Activated T-helper 2 cell treated with anti-CD3 and anti-CD28 coated beads, Interferon-gamma antibody, Interleukin-2, Interleukin-4, amounts not matched to agents 10 μg/mL and 5 μg/mL and 100 μg/mL, durations not matched to agents 14 hours and 24 hours and 36 hours (primary cell): ENCODE data around the gene MRPL42. TPM values are rescaled to one million over a fixed set of nuclear protein-coding genes. Genes with fewer than 3 reads are reported as not detected.
A peak's percentile ranks its signal among the peaks of the same experiment; 100 is the strongest.

ENCODE experiments used
- DNase-seq: peaks from one replicate; pipeline ENCODE4 v3.0.0; 2021; ENCODE audit warnings: low spot score
- H3K27ac Mint-ChIP-seq: one replicate; pipeline ENCODE4 v1.8.0; 2021; ENCODE audit warnings: mixed read lengths
- H3K27me3 Mint-ChIP-seq: one replicate; pipeline ENCODE4 v1.8.0; 2021; ENCODE audit warnings: low read depth, mixed read lengths
- H3K36me3 Mint-ChIP-seq: one replicate; pipeline ENCODE4 v1.8.0; 2021; ENCODE audit warnings: low read depth, mixed read lengths
- H3K4me1 Mint-ChIP-seq: one replicate; pipeline ENCODE4 v1.8.0; 2021; ENCODE audit warnings: low read depth, mixed read lengths
- H3K4me3 Mint-ChIP-seq: one replicate; pipeline ENCODE4 v1.8.0; 2021; ENCODE audit warnings: low read depth, mild to moderate bottlenecking, moderate library complexity, mixed read lengths
- H3K9me3 Mint-ChIP-seq: one replicate; pipeline ENCODE4 v1.8.0; 2021; ENCODE audit warnings: mixed read lengths
- intact Hi-C: fragments of 100-400 bp; cut with micrococcal nuclease; formaldehyde crosslinking; loops from one replicate; pipeline ENCODE4 v1.15.1; 2023
- total RNA-seq: library from RNA; stranded (reverse); gene quantifications from 2 replicates; pipeline ENCODE4 v1.2.3, GENCODE V29; 2022

MRPL42 gene
- total RNA-seq, 1 donor from 2014 or later = 80.5 TPM

GRCh38 chr12:93434256-93434865 lies 33.0 kb upstream of the MRPL42 start:
- Mint-ChIP-seq H3K4me1 (peaks cover 46% of the 10 kb centered on the region), H3K36me3 (peaks cover 17% of the 10 kb centered on the region), H3K27me3 (no peaks in the 10 kb centered on the region), H3K27ac (no peak overlapping the region), H3K9me3 (no peaks in the 10 kb centered on the region), H3K4me3 (no peak overlapping the region)
- DNase-seq = no peak
- intact Hi-C loops = loop anchor here (10.0 kb wide), 2 partner anchors 350 to 1780 kb away; partner anchors contain the start of genes FGD6 and VEZT

DNA sequence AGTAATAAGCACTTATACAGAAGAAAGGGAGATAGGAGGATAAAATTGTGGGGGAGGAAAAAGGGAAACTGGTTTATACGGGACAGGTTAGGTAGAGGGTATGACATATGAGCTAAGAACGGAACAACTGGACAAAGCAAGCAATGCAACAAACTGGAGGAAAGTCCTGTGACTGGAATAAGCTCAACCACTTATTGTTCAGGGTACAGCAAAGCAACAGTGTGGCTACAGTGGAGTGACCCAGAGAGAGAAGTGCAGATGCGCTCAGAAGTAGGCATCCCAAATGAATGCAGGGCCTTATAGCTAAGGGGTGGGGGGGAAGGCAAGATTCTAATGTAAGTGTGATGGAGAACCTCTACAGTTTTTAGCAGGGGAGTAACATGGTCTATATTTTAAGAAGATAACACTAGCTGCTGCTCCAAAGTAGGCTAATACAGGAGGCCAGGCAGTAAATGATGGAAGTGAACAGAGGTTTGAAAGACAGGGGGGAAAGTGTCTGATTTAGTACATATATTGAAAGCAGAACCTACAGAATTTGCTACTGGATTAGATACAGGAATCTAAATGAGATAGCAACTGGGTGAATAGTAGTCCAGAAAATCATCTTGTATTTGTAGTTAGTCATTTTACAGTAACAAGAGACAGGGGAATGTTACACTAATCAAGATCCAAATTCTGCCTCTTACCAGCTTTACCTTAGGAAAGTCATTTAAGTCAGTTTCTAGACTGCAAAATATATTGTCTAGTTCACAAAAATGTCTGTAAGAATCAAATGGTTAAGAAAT lies 28.9 kb upstream of the MRPL42 start:
- Mint-ChIP-seq H3K4me1 (peaks cover 52% of the 10 kb centered on the region), H3K36me3 (peaks cover 16% of the 10 kb centered on the region), H3K27me3 (no peaks in the 10 kb centered on the region), H3K4me3 (peak overlapping the region; percentile 5), H3K27ac (no peak overlapping the region), H3K9me3 (no peaks in the 10 kb centered on the region)
- intact Hi-C loops = loop anchor here (10.0 kb wide), 2 partner anchors 346 to 1776 kb away; partner anchors contain the start of genes FGD6 and VEZT
- no peak for DNase-seq

GRCh38 chr12:93440043-93440835 lies 27.1 kb upstream of the MRPL42 start:
- peak overlapping the region; percentile 94 for H3K27ac Mint-ChIP-seq
- H3K4me1 Mint-ChIP-seq = peaks cover 46% of the 10 kb centered on the region

DNA sequence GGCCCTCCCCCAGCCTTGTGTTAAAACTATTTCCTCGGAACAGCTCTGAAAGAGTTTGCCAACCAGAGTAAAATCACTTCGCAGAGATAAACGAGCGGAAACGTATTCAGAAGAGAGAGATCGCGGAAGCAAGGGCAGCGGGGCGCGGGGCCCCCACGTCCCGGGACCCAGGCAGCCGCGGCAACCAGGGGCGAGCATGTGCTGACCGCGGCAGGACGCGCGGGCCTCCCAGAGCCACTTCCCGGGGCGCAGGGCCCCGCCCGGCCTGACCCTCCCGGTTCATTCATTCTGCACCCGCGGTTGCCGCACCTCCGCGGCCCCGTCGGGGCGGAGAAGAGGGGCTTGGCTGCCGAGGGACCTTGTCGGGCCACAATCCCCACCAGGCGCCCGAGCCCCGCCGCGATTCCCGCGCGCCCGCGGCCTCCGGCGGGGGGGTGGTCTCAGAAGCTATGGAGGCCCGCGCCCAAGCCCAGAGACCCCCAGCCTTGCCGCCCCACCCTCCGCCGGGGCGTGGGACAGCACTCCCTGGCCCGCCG lies 26.2 kb upstream of the MRPL42 start:
- H3K4me1 Mint-ChIP-seq = peaks cover 45% of the 10 kb centered on the region
- intact Hi-C loops = loop anchor here (2.0 to 10.0 kb wide), 5 partner anchors 20 to 514 kb away; partner anchors contain the start of genes CRADD, EEA1 and SOCS2

More at GRCh38 chr12:93440043-93440835, 27.1 kb upstream of the MRPL42 start:
- no peak for DNase-seq
- Mint-ChIP-seq H3K4me3 (peak overlapping the region; percentile 98), H3K36me3 (peaks cover 16% of the 10 kb centered on the region), H3K27me3 (no peaks in the 10 kb centered on the region), H3K9me3 (no peaks in the 10 kb centered on the region)
- intact Hi-C loops = loop anchor here (2.0 to 10.0 kb wide), 5 partner anchors 19 to 513 kb away; partner anchors contain the start of genes CRADD, EEA1 and SOCS2

DNA sequence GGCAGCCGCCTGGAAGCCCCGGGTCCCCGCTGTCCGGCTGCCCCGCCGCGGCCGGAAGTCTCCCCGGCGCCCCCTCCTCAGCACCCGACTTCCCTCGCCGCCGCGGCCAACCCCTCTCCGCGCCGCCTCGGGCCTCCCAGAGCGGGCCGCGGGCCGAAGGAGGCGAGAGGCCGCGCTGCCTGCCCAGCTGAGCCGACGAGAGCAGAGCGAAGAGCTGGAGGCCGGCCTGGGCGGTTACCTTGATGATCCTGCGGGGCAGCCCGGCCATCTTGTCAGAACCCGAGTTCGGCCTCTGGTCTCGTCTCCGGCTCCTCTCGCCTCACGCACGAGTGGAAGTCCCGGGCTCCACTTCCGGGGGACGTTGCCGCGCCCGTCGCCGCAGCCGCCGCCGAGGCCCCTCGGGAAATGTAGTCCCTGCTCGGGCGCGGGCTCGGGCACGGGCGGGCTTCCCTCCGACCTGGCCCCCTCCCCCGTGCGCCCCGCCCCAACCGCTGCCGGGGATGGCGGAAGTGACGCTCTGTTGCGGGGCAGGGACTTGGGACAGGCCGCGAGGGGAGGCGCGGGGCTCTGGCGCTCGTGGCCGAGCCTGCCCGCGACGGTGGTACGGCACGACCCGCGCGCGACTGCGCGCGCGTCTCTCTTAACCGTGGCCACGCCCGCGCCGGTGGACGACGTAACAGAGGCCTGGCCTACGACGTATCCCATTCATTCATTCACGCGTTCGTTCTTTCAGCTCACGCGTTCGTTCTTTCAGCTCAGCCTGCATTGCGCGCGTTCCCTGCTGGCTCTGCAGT lies 25.5 kb upstream of the MRPL42 start, which contains the start of gene UBE2N:
Gene UBE2N (minus strand): TSS at position 331 of the 794 bp plus-strand sequence. CDS start 63 bp downstream, at position 268.
- Mint-ChIP-seq H3K27ac (peak within 1 kb of the TSS; percentile 95), H3K4me3 (peak within 1 kb of the TSS; percentile 98), H3K36me3 (peaks cover 13% of the 10 kb centered on the region), H3K27me3 (no peaks in the 10 kb centered on the region), H3K4me1 (peaks cover 38% of the 10 kb centered on the region), H3K9me3 (no peaks in the 10 kb centered on the region)
- DNase-seq = peak; percentile 94
- intact Hi-C loops = loop anchor here (1.0 to 10.0 kb wide), 6 partner anchors 21 to 515 kb away; partner anchors contain the start of genes CRADD, EEA1, MRPL42 and SOCS2

More for the DNA sequence above, 26.2 kb upstream of the MRPL42 start:
- Mint-ChIP-seq H3K36me3 (peaks cover 14% of the 10 kb centered on the region), H3K9me3 (no peaks in the 10 kb centered on the region), H3K27me3 (no peaks in the 10 kb centered on the region), H3K27ac (peak overlapping the region; percentile 94), H3K4me3 (peak overlapping the region; percentile 98)
- DNase-seq = peak; percentile 41

DNA sequence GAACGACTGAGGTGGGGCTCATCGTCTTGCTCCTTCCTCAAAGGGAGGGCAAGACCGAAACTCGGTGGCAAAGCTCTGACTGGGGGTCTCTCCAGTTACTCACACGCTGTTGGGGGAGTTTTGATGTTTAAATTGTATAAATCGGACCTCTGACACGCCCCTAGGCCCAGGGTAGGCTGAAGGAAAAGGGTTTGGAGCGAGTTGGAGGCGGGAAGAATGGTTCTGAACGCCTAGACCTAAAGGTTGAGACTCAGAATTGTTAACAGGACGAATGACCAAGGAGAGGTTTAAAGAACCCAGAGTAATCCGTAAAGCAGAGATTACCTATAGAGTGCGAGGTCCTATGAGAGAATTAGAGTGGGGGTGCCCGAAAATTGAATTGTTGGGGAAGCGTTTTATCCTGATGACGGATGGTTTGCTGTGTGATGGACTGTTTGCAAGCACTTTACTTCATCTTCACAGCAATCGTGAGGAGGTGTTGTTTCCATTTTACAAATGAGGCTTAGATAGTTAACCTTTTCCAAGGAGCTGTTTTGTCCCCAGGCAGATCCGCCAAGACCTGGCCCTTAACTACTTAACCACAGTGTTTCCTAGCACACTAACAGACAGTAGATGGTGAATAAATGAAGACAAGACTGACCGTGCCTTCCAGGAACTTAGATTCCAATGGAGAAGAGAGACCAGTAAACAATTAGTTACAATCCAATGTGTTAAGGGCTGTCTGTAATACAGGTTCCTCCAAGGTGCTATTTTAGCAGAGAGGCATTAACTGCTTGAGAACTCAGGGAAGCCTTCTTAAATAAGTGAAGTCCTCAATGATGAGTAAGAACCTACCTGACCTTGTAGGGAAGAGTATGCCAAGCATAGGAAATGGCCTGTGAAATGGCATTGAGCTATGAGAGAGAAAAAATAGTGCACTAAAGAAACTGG lies 24.6 kb upstream of the MRPL42 start:
- Mint-ChIP-seq H3K9me3 (no peaks in the 10 kb centered on the region), H3K4me3 (peak overlapping the region; percentile 93), H3K4me1 (peaks cover 37% of the 10 kb centered on the region), H3K36me3 (peaks cover 10% of the 10 kb centered on the region), H3K27ac (peak overlapping the region; percentile 95), H3K27me3 (no peaks in the 10 kb centered on the region)
- DNase-seq = no peak
- intact Hi-C loops = loop anchor here (1.0 to 10.0 kb wide), 4 partner anchors 25 to 515 kb away; partner anchors contain the start of genes CRADD, EEA1, MRPL42 and SOCS2

DNA sequence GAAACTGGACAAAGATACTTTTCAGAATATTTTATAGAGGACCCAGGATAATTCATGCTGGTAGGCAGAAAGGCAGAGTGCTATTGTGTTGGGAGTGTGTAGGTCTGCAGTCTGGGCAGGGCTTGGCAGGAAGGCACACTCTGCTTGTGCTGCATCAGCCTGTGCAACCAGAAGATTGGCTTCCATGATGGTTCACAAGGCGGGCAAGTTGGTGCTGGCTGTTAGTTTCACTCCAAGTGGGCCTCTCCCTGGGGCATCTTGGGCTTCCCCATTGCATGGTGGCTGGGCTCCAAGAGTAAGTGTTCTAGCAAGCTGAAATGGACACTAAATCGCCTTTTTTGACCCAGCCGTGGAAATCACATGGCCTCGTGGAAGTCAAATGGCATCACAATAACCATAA lies 23.7 kb upstream of the MRPL42 start:
- Mint-ChIP-seq H3K9me3 (no peaks in the 10 kb centered on the region), H3K4me1 (peaks cover 32% of the 10 kb centered on the region), H3K27ac (no peak overlapping the region), H3K36me3 (peaks cover 10% of the 10 kb centered on the region), H3K4me3 (no peak overlapping the region), H3K27me3 (no peaks in the 10 kb centered on the region)
- intact Hi-C loops = loop anchor here (5.0 to 10.0 kb wide), 3 partner anchors 129 to 516 kb away; partner anchors contain the start of genes CRADD, EEA1 and SOCS2
- DNase-seq = no peak

DNA sequence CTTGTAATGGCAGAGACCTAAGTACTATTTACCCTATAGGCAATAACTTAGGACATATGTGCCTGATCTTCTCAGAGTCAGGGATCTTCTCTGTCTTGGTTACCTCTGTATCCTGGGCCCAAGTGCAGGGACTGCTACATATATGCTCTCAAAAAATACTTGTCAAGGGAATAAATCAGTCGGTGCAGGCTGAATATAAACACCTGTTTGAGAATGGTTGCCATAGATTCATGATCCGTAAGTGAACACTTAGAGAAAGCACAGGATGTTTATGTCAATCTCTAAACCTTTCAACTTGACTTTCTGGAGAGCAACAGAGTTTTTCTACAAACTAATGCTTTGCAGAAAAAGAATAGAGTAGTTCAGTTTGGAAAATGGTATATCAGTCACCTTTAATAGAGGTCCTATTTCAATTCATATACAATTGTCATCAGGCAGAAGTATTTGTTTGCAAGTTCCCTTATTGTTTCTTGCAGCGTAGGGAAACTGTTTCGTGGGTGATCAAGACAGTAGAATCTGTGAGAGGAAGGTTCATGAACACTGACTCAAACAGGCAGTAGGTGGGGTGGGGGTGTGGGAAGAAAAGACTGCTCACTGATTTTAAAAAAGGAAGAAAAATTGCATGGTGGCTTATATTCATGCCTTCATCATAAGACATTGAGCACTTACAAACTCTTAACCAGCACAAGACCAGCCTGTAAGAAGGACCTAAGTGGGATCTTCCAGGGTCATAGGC lies 19.6 kb upstream of the MRPL42 start:
- intact Hi-C loops = loop anchor here (10.0 kb wide), 1 partner anchor 227 kb away; the partner anchor contains the start of gene CRADD

DNA sequence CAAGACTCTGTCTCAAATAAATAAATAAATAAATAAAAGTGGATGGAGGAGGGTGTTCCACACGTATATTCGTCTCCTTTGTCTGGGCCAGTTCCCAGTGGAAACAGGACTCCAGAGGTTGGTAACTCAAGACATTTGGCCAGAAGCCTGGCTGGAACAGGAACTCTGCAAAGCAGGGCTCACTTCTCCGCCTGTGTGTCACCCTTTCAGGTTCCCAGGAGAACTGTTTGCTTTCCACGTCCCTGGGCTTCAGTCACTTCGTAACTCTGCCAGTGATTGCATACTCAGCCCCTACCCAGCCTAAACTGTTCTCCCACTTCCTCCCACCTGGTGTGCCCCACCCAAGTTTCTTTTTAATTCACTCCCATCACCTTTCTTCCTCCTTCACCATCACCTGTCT lies 18.5 kb upstream of the MRPL42 start:
- no peak overlapping the region for H3K27ac Mint-ChIP-seq
- H3K4me3 Mint-ChIP-seq = no peak overlapping the region
- peaks cover 15% of the 10 kb centered on the region for H3K4me1 Mint-ChIP-seq
- no peaks in the 10 kb centered on the region for H3K36me3 Mint-ChIP-seq
- intact Hi-C loops = loop anchor here (10.0 kb wide), 1 partner anchor 226 kb away; the partner anchor contains the start of gene CRADD
- no peaks in the 10 kb centered on the region for H3K27me3 Mint-ChIP-seq
- H3K9me3 Mint-ChIP-seq = no peaks in the 10 kb centered on the region
- no peak for DNase-seq

More for the DNA sequence above, 19.6 kb upstream of the MRPL42 start:
- Mint-ChIP-seq H3K27me3 (no peaks in the 10 kb centered on the region), H3K9me3 (no peaks in the 10 kb centered on the region), H3K4me1 (peaks cover 19% of the 10 kb centered on the region), H3K4me3 (no peak overlapping the region), H3K27ac (no peak overlapping the region), H3K36me3 (no peaks in the 10 kb centered on the region)
- DNase-seq = no peak

DNA sequence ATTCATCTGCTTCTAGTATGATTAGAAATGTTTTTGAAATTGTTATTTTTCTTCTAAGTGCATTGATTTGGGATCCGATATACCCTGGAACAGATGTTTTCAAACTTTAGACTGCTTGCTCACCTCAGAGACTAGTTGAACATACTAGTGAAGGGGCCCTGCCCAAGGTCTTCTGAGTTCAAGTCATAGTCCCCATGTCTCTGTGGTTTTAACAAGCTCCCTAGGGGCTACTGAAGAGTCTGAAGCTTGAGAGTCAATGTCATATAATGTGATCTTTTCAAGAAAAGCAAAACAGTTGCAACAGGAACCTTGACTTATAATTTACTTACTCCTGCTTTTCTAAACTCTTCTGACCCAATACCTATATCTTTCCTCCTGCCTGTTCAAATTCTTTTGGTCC lies 18.0 kb upstream of the MRPL42 start:
- intact Hi-C loops = loop anchor here (10.0 kb wide), 1 partner anchor 226 kb away; the partner anchor contains the start of gene CRADD
- Mint-ChIP-seq H3K4me3 (no peak overlapping the region), H3K4me1 (peaks cover 15% of the 10 kb centered on the region), H3K27ac (no peak overlapping the region), H3K9me3 (no peaks in the 10 kb centered on the region), H3K27me3 (peaks cover 2% of the 10 kb centered on the region), H3K36me3 (no peaks in the 10 kb centered on the region)
- DNase-seq = no peak
